Posterior cingulate gyrus (tissue), 11 donors: ENCODE results near the gene LRP2.
"Not testable (repeated sequence)": the region's sequence is repeated elsewhere in the genome, so short reads cannot be mapped to it uniquely, and the experiment has no call there.

Experiments used
- DNase-seq, 10 donors: peaks; one replicate each; pipeline versions ENCODE4 v3.0.0 to v3.0.0-alpha.2; 2020 to 2021; ENCODE audit warnings: mixed read lengths in 3 of 10
- intact Hi-C: fragments of 100-400 bp; cut with DNase I; formaldehyde crosslinking; loops from one replicate; pipeline ENCODE4 v1.15.1; 2023

The LRP2 gene

GRCh38 chr2:169349535-169349934, 12.8 kb downstream of the LRP2 start:
- DNase-seq: no peak
- intact Hi-C loops: no loop called here

- peak in 4 of 10 donors; percentile 12 to 85 (median 41) for DNase-seq
- intact Hi-C loops: no loop called here
Measured at GRCh38 chr2:169348321-169349024, 13.9 kb downstream of the LRP2 start.

GRCh38 chr2:169345486-169346437, 16.6 kb downstream of the LRP2 start:
- DNase-seq: no peak

GRCh38 chr2:169344736-169345485, 17.4 kb downstream of the LRP2 start:
- no peak for DNase-seq
- intact Hi-C loops: no loop called here

More at GRCh38 chr2:169345486-169346437, 16.6 kb downstream of the LRP2 start:
- intact Hi-C loops: no loop called here

- no peak for DNase-seq
- intact Hi-C loops: no loop called here
Measured at GRCh38 chr2:169343202-169343601, 19.1 kb downstream of the LRP2 start.

GRCh38 chr2:169339657-169340056, 22.7 kb downstream of the LRP2 start:
- intact Hi-C loops: no loop called here
- DNase-seq: no peak

- intact Hi-C loops: no loop called here
- DNase-seq: no peak
Measured at GRCh38 chr2:169336695-169337094, 25.6 kb downstream of the LRP2 start.

- DNase-seq: no peak
- intact Hi-C loops: no loop called here
Measured at GRCh38 chr2:169330555-169331198, 31.7 kb downstream of the LRP2 start.

GRCh38 chr2:169329688-169330554, 32.4 kb downstream of the LRP2 start:
- intact Hi-C loops: no loop called here

GRCh38 chr2:169328785-169329184, 33.5 kb downstream of the LRP2 start:
- intact Hi-C loops: no loop called here
- DNase-seq: no peak

More at GRCh38 chr2:169329688-169330554, 32.4 kb downstream of the LRP2 start:
- peak in 1 of 10 donors; percentile 66 for DNase-seq

GRCh38 chr2:169327837-169328236, 34.5 kb downstream of the LRP2 start:
- DNase-seq, intact Hi-C loops: not testable (repeated sequence)

- DNase-seq, intact Hi-C loops: not testable (repeated sequence)
Measured at GRCh38 chr2:169325886-169326285, 36.4 kb downstream of the LRP2 start.

- no peak for DNase-seq
- intact Hi-C loops: no loop called here
Measured at GRCh38 chr2:169324581-169325260, 37.6 kb downstream of the LRP2 start.

- DNase-seq: no peak
- intact Hi-C loops: no loop called here
Measured at GRCh38 chr2:169323841-169324240, 38.5 kb downstream of the LRP2 start.

- intact Hi-C loops: no loop called here
- no peak for DNase-seq
Measured at GRCh38 chr2:169320561-169320960, 41.8 kb downstream of the LRP2 start.

GRCh38 chr2:169315357-169315756, 47.0 kb downstream of the LRP2 start:
- intact Hi-C loops: no loop called here
- DNase-seq: no peak

- intact Hi-C loops, DNase-seq: not testable (repeated sequence)
Measured at GRCh38 chr2:169308349-169308748, 54.0 kb downstream of the LRP2 start.

GRCh38 chr2:169304689-169305088, 57.6 kb downstream of the LRP2 start:
- DNase-seq, intact Hi-C loops: not testable (repeated sequence)
